ENCODE measurements around the gene ACOX2. TPM values are rescaled to one million over a fixed set of nuclear protein-coding genes. Genes with fewer than 3 reads are reported as not detected.
A peak's percentile ranks its signal among the peaks of the same experiment; 100 is the strongest.

Gene ACOX2
- total RNA-seq, 1 donor from 2014 or later, result not detected

GRCh38 chr3:58574106-58574505 lies 37.1 kb upstream of the ACOX2 start:
- DNase-seq (ENCODE audit: low spot score), result no peak
- Mint-ChIP-seq H3K9me3 (no peaks in the 10 kb centered on the region), H3K27ac (no peak overlapping the region), H3K4me3 (no peak overlapping the region), H3K36me3 (ENCODE audit: low read depth) (no peaks in the 10 kb centered on the region), H3K27me3 (ENCODE audit: insufficient read depth) (peaks cover 16% of the 10 kb centered on the region), H3K4me1 (ENCODE audit: low read depth) (no peaks in the 10 kb centered on the region)
- intact Hi-C loops (cut with micrococcal nuclease), result no loop called here

- H3K36me3 Mint-ChIP-seq (ENCODE audit: low read depth), result no peaks in the 10 kb centered on the region
- H3K27me3 Mint-ChIP-seq (ENCODE audit: insufficient read depth), result peaks cover 16% of the 10 kb centered on the region
- H3K4me1 Mint-ChIP-seq (ENCODE audit: low read depth), result no peaks in the 10 kb centered on the region
- no peak for DNase-seq (ENCODE audit: low spot score)
- no peak overlapping the region for H3K4me3 Mint-ChIP-seq
- H3K27ac Mint-ChIP-seq, result no peak overlapping the region
- H3K9me3 Mint-ChIP-seq, result no peaks in the 10 kb centered on the region
- intact Hi-C loops (cut with micrococcal nuclease), result no loop called here
These were observed 36.6 kb upstream of the ACOX2 start for GRCh38 chr3:58573640-58574039.

- Mint-ChIP-seq H3K27ac (no peak overlapping the region), H3K36me3 (ENCODE audit: low read depth) (no peaks in the 10 kb centered on the region), H3K27me3 (ENCODE audit: insufficient read depth) (peaks cover 16% of the 10 kb centered on the region), H3K4me1 (ENCODE audit: low read depth) (no peaks in the 10 kb centered on the region), H3K9me3 (no peaks in the 10 kb centered on the region), H3K4me3 (no peak overlapping the region)
- no peak for DNase-seq (ENCODE audit: low spot score)
- intact Hi-C loops (cut with micrococcal nuclease), result no loop called here
These were observed 35.7 kb upstream of the ACOX2 start for GRCh38 chr3:58572634-58573230.

- H3K4me1 Mint-ChIP-seq (ENCODE audit: low read depth), result no peaks in the 10 kb centered on the region
- intact Hi-C loops (cut with micrococcal nuclease), result no loop called here
- H3K27me3 Mint-ChIP-seq (ENCODE audit: insufficient read depth), result peaks cover 13% of the 10 kb centered on the region
- H3K4me3 Mint-ChIP-seq, result no peak overlapping the region
- H3K27ac Mint-ChIP-seq, result no peak overlapping the region
- DNase-seq (ENCODE audit: low spot score), result no peak
- no peaks in the 10 kb centered on the region for H3K9me3 Mint-ChIP-seq
- no peaks in the 10 kb centered on the region for H3K36me3 Mint-ChIP-seq (ENCODE audit: low read depth)
These were observed 35.1 kb upstream of the ACOX2 start for GRCh38 chr3:58572013-58572633.

GRCh38 chr3:58570851-58571250 lies 33.9 kb upstream of the ACOX2 start:
- no peaks in the 10 kb centered on the region for H3K4me1 Mint-ChIP-seq (ENCODE audit: low read depth)
- DNase-seq (ENCODE audit: low spot score), result no peak
- no peaks in the 10 kb centered on the region for H3K36me3 Mint-ChIP-seq (ENCODE audit: low read depth)
- H3K27me3 Mint-ChIP-seq (ENCODE audit: insufficient read depth), result peaks cover 9% of the 10 kb centered on the region
- H3K4me3 Mint-ChIP-seq, result no peak overlapping the region
- H3K27ac Mint-ChIP-seq, result no peak overlapping the region
- no peaks in the 10 kb centered on the region for H3K9me3 Mint-ChIP-seq
- intact Hi-C loops (cut with micrococcal nuclease), result no loop called here

- Mint-ChIP-seq H3K4me1 (ENCODE audit: low read depth) (no peaks in the 10 kb centered on the region), H3K9me3 (no peaks in the 10 kb centered on the region), H3K27ac (no peak overlapping the region), H3K4me3 (no peak overlapping the region), H3K27me3 (ENCODE audit: insufficient read depth) (peaks cover 4% of the 10 kb centered on the region), H3K36me3 (ENCODE audit: low read depth) (no peaks in the 10 kb centered on the region)
- no peak for DNase-seq (ENCODE audit: low spot score)
- intact Hi-C loops (cut with micrococcal nuclease), result no loop called here
These were observed 32.5 kb upstream of the ACOX2 start for GRCh38 chr3:58569287-58570001.

GRCh38 chr3:58568572-58569286 lies 31.7 kb upstream of the ACOX2 start:
- intact Hi-C loops (cut with micrococcal nuclease), result loop anchor here (1.0 kb wide), 2 partner anchors 17 to 62 kb away; no protein-coding TSS in a partner anchor
- Mint-ChIP-seq H3K36me3 (ENCODE audit: low read depth) (no peaks in the 10 kb centered on the region), H3K27ac (peak overlapping the region; percentile 1), H3K4me3 (no peak overlapping the region), H3K27me3 (ENCODE audit: insufficient read depth) (peaks cover 3% of the 10 kb centered on the region), H3K9me3 (no peaks in the 10 kb centered on the region), H3K4me1 (ENCODE audit: low read depth) (no peaks in the 10 kb centered on the region)
- DNase-seq (ENCODE audit: low spot score), result peak; percentile 55

- intact Hi-C loops (cut with micrococcal nuclease), result no loop called here
- H3K36me3 Mint-ChIP-seq (ENCODE audit: low read depth), result no peaks in the 10 kb centered on the region
These were observed 30.2 kb upstream of the ACOX2 start for GRCh38 chr3:58567251-58567515.

GRCh38 chr3:58566398-58567250 lies 29.6 kb upstream of the ACOX2 start:
- Mint-ChIP-seq H3K36me3 (ENCODE audit: low read depth) (no peaks in the 10 kb centered on the region), H3K27me3 (ENCODE audit: insufficient read depth) (peaks cover 3% of the 10 kb centered on the region)
- intact Hi-C loops (cut with micrococcal nuclease), result no loop called here

More at GRCh38 chr3:58567251-58567515, 30.2 kb upstream of the ACOX2 start:
- Mint-ChIP-seq H3K4me1 (ENCODE audit: low read depth) (no peaks in the 10 kb centered on the region), H3K4me3 (no peak overlapping the region), H3K9me3 (no peaks in the 10 kb centered on the region), H3K27ac (no peak overlapping the region), H3K27me3 (ENCODE audit: insufficient read depth) (peaks cover 3% of the 10 kb centered on the region)
- no peak for DNase-seq (ENCODE audit: low spot score)

GRCh38 chr3:58565621-58566397 lies 28.8 kb upstream of the ACOX2 start:
- intact Hi-C loops (cut with micrococcal nuclease), result no loop called here
- no peak overlapping the region for H3K27ac Mint-ChIP-seq
- H3K9me3 Mint-ChIP-seq, result no peaks in the 10 kb centered on the region
- no peak overlapping the region for H3K4me3 Mint-ChIP-seq
- no peaks in the 10 kb centered on the region for H3K4me1 Mint-ChIP-seq (ENCODE audit: low read depth)
- no peaks in the 10 kb centered on the region for H3K36me3 Mint-ChIP-seq (ENCODE audit: low read depth)
- H3K27me3 Mint-ChIP-seq (ENCODE audit: insufficient read depth), result peaks cover 3% of the 10 kb centered on the region
- no peak for DNase-seq (ENCODE audit: low spot score)

More at GRCh38 chr3:58566398-58567250, 29.6 kb upstream of the ACOX2 start:
- H3K27ac Mint-ChIP-seq, result no peak overlapping the region
- no peak overlapping the region for H3K4me3 Mint-ChIP-seq
- no peaks in the 10 kb centered on the region for H3K4me1 Mint-ChIP-seq (ENCODE audit: low read depth)
- DNase-seq (ENCODE audit: low spot score), result no peak
- H3K9me3 Mint-ChIP-seq, result no peaks in the 10 kb centered on the region

GRCh38 chr3:58564456-58565160 lies 27.6 kb upstream of the ACOX2 start:
- Mint-ChIP-seq H3K4me1 (ENCODE audit: low read depth) (no peaks in the 10 kb centered on the region), H3K27ac (no peak overlapping the region), H3K36me3 (ENCODE audit: low read depth) (no peaks in the 10 kb centered on the region), H3K4me3 (no peak overlapping the region), H3K27me3 (ENCODE audit: insufficient read depth) (peaks cover 3% of the 10 kb centered on the region), H3K9me3 (no peaks in the 10 kb centered on the region)
- DNase-seq (ENCODE audit: low spot score), result no peak
- intact Hi-C loops (cut with micrococcal nuclease), result no loop called here
